ENCODE results near the gene BICC1. TPM values are rescaled to one million over a fixed set of nuclear protein-coding genes. Genes with fewer than 3 reads are reported as not detected.
A peak's percentile ranks its signal among the peaks of the same experiment; 100 is the strongest.

The BICC1 gene
- total and polyA plus RNA-seq, 2 experiments from 2014 or later, result 6.4 to 13.2 TPM

GRCh38 chr10:58734664-58735063 is 222.0 kb downstream of the BICC1 start:
- peak overlapping the region; percentile 3 for H3K27ac ChIP-seq
- no peak for DNase-seq (ENCODE audit: low read depth in 1 of 2, low spot score in 1 of 2)

GRCh38 chr10:58735087-58735486 is 222.4 kb downstream of the BICC1 start:
- no peak for DNase-seq (ENCODE audit: low read depth in 1 of 2, low spot score in 1 of 2)
- Histone ChIP-seq H3K4me3 (no peak overlapping the region), H3K27me3 (no peaks in the 10 kb centered on the region), H3K4me1 (ENCODE audit: low read depth) (peaks cover 7% of the 10 kb centered on the region), H3K36me3 (no peaks in the 10 kb centered on the region), H3K27ac (peak overlapping the region; percentile 3), H3K9me3 (ENCODE audit: low read depth) (no peaks in the 10 kb centered on the region)
- TF ChIP-seq CTCF (IDR thresholded peaks at IDR 0.05; ENCODE audit: low read depth, low read length), result no peak

More at GRCh38 chr10:58734664-58735063, 222.0 kb downstream of the BICC1 start:
- Histone ChIP-seq H3K36me3 (no peaks in the 10 kb centered on the region), H3K4me1 (ENCODE audit: low read depth) (peaks cover 7% of the 10 kb centered on the region), H3K4me3 (no peak overlapping the region), H3K9me3 (ENCODE audit: low read depth) (no peaks in the 10 kb centered on the region), H3K27me3 (no peaks in the 10 kb centered on the region)
- no peak for TF ChIP-seq CTCF (IDR thresholded peaks at IDR 0.05; ENCODE audit: low read depth, low read length)

GRCh38 chr10:58740620-58741369 is 228.1 kb downstream of the BICC1 start:
- Histone ChIP-seq H3K27me3 (no peaks in the 10 kb centered on the region), H3K36me3 (no peaks in the 10 kb centered on the region), H3K9me3 (ENCODE audit: low read depth) (no peaks in the 10 kb centered on the region), H3K4me1 (ENCODE audit: low read depth) (peaks cover 5% of the 10 kb centered on the region), H3K4me3 (no peak overlapping the region), H3K27ac (no peak overlapping the region)
- no peak for TF ChIP-seq CTCF (IDR thresholded peaks at IDR 0.05; ENCODE audit: low read depth, low read length)
- no peak for DNase-seq (ENCODE audit: low read depth in 1 of 2, low spot score in 1 of 2)

- no peaks in the 10 kb centered on the region for H3K9me3 ChIP-seq (ENCODE audit: low read depth)
- no peaks in the 10 kb centered on the region for H3K27me3 ChIP-seq
- H3K4me1 ChIP-seq (ENCODE audit: low read depth), result peaks cover 5% of the 10 kb centered on the region
- TF ChIP-seq CTCF (IDR thresholded peaks at IDR 0.05; ENCODE audit: low read depth, low read length), result no peak
- H3K27ac ChIP-seq, result no peak overlapping the region
- no peak overlapping the region for H3K4me3 ChIP-seq
- no peak for DNase-seq (ENCODE audit: low read depth in 1 of 2, low spot score in 1 of 2)
- no peaks in the 10 kb centered on the region for H3K36me3 ChIP-seq
Measured at GRCh38 chr10:58741673-58742072, 229.0 kb downstream of the BICC1 start.

- Histone ChIP-seq H3K9me3 (ENCODE audit: low read depth) (no peaks in the 10 kb centered on the region), H3K4me1 (ENCODE audit: low read depth) (peaks cover 5% of the 10 kb centered on the region), H3K27ac (no peak overlapping the region), H3K36me3 (no peaks in the 10 kb centered on the region), H3K27me3 (no peaks in the 10 kb centered on the region), H3K4me3 (no peak overlapping the region)
- no peak for DNase-seq (ENCODE audit: low read depth in 1 of 2, low spot score in 1 of 2)
- TF ChIP-seq CTCF (IDR thresholded peaks at IDR 0.05; ENCODE audit: low read depth, low read length), result no peak
Measured at GRCh38 chr10:58742141-58742540, 229.5 kb downstream of the BICC1 start.
